Activated naive CD8-positive, alpha-beta T cell (primary cell): Measurements from ENCODE around the gene TP73.

Source experiments
- H3K27ac Mint-ChIP-seq: one replicate; pipeline ENCODE4 v1.8.0; 2021; ENCODE audit warnings: mixed read lengths
- H3K27me3 Mint-ChIP-seq: one replicate; pipeline ENCODE4 v1.8.0; 2021; ENCODE audit warnings: mixed read lengths
- H3K36me3 Mint-ChIP-seq: one replicate; pipeline ENCODE4 v1.8.0; 2021; ENCODE audit warnings: mixed read lengths
- H3K4me1 Mint-ChIP-seq: one replicate; pipeline ENCODE4 v1.8.0; 2021; ENCODE audit warnings: low read depth, mixed read lengths
- H3K4me3 Mint-ChIP-seq: one replicate; pipeline ENCODE4 v1.8.0; 2021; ENCODE audit warnings: mild to moderate bottlenecking, mixed read lengths
- H3K9me3 Mint-ChIP-seq: one replicate; pipeline ENCODE4 v1.8.0; 2021; ENCODE audit warnings: low read depth, mixed read lengths

Gene TP73

GRCh38 chr1:3690282-3691065, 38.2 kb downstream of the TP73 start:
- no peak overlapping the region for H3K27ac Mint-ChIP-seq
- no peaks in the 10 kb centered on the region for H3K9me3 Mint-ChIP-seq
- H3K4me3 Mint-ChIP-seq = no peak overlapping the region
- no peaks in the 10 kb centered on the region for H3K4me1 Mint-ChIP-seq
- H3K36me3 Mint-ChIP-seq = no peaks in the 10 kb centered on the region
- no peaks in the 10 kb centered on the region for H3K27me3 Mint-ChIP-seq

DNA sequence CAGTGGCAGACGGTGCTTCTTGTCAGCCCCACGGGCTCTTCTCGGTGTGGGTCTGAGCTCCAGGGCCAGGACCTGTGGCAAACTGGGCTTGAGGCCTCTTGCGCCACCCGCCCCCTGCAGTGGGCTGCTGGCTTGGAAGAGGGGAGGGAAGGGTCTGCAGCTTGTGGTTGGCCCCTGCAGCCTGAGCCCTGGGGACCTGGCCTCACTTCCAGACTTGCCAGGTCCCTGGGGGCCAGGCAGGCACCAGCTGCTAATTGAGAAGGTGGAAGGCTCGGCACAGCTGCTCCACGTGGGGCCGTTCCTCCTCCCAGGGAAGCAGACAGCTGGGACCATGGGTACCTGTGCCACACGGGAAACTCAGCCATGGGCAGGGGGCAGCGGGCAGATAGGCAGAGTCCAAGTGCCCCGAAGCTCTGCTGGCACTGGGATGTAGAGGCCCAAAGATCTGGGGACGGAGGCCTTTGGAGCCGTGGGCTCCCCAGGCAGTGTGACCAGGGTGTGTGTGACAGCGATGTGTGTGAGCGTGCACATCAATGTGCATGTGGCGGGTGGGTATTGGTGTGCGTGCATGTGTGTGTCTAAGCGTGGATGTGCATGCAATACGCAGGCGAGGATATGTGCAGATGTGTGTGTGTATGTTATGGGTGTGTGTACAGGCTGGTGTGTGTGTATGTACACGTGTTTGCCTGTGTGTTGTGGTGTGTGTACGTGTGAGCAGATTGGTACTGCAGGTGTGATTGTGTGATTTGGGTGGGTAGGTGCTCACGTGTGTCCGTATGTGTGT, 39.3 kb downstream of the TP73 start:
- H3K27ac Mint-ChIP-seq = no peak overlapping the region
- no peak overlapping the region for H3K4me3 Mint-ChIP-seq
- no peaks in the 10 kb centered on the region for H3K36me3 Mint-ChIP-seq

GRCh38 chr1:3692598-3692997, 40.3 kb downstream of the TP73 start:
- Mint-ChIP-seq H3K27me3 (no peaks in the 10 kb centered on the region), H3K36me3 (no peaks in the 10 kb centered on the region), H3K9me3 (no peaks in the 10 kb centered on the region), H3K4me1 (no peaks in the 10 kb centered on the region), H3K4me3 (no peak overlapping the region), H3K27ac (no peak overlapping the region)

More for the DNA sequence above, 39.3 kb downstream of the TP73 start:
- no peaks in the 10 kb centered on the region for H3K9me3 Mint-ChIP-seq
- H3K4me1 Mint-ChIP-seq = no peaks in the 10 kb centered on the region
- no peaks in the 10 kb centered on the region for H3K27me3 Mint-ChIP-seq

DNA sequence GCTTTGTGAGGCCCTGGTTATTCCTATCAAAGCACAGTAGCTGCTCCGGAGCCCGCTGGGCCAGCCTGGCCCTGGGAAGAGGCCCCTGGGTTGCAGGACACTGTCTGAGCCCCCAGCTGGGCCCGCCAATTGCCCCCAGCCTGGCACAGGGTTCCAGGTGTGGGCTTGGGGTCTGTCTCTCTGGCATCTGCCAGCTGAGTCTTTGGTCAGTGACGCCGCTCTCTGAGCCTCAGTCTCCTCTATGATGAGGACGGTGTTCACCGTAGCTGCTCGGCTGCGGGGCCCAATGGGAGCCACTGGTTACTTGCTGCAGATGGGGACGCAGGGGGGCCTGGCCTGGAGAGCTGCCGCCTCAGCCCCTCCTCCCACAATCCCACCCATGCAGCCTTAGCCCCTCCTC, 41.0 kb downstream of the TP73 start:
- no peaks in the 10 kb centered on the region for H3K36me3 Mint-ChIP-seq
- H3K27ac Mint-ChIP-seq = no peak overlapping the region
- no peaks in the 10 kb centered on the region for H3K9me3 Mint-ChIP-seq
- H3K27me3 Mint-ChIP-seq = peaks cover 2% of the 10 kb centered on the region
- H3K4me3 Mint-ChIP-seq = no peak overlapping the region
- no peaks in the 10 kb centered on the region for H3K4me1 Mint-ChIP-seq

DNA sequence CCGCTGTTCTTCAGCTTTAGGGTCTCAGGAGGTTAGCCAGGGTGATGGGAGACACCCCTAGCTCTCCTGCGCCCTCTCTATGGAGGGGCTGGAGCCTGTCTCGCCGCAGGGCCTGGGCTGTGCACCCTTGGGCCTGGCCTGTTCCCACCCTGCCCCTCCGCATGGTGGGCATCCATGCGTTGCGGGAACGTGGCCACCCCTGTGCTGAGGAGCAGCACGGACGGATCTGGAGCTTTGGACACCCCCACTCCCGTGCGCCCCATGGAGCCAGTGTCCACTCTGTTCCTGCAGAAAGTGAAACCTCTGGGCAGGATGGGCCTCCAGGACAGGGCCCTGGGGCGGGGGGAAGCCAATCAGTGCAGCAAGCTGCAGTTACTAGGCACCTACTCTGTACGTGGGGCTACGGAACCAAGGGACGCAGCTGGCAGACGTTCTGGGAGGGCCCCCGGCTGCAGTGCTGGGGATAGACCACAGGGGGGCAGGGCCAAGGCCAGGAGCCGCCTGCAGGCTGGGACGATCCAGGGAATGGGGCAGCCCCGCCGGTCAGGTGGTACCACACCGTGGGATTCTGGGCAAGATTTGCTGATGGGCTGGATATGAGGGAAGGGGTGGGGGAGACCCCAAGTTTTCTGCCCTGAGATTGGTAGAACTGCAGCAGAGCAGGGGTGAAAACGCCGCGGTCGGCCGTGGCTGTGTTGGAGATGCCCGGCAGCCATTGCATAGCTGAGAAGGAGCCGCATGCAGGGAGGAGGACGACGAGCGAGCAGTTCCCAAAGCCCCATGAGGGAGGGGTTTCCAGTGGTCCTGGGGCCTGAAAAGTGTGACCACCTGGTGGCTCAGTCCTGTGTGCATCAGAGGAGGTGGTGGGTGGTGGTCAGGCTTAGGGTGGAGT, 43.3 kb downstream of the TP73 start:
- no peaks in the 10 kb centered on the region for H3K36me3 Mint-ChIP-seq
- H3K27me3 Mint-ChIP-seq = peaks cover 3% of the 10 kb centered on the region
- no peak overlapping the region for H3K4me3 Mint-ChIP-seq
- H3K9me3 Mint-ChIP-seq = no peaks in the 10 kb centered on the region
- H3K27ac Mint-ChIP-seq = no peak overlapping the region
- H3K4me1 Mint-ChIP-seq = no peaks in the 10 kb centered on the region

GRCh38 chr1:3696689-3697088, 44.4 kb downstream of the TP73 start:
- H3K9me3 Mint-ChIP-seq = no peaks in the 10 kb centered on the region
- no peak overlapping the region for H3K4me3 Mint-ChIP-seq
- H3K27me3 Mint-ChIP-seq = peaks cover 3% of the 10 kb centered on the region
- no peak overlapping the region for H3K27ac Mint-ChIP-seq
- no peaks in the 10 kb centered on the region for H3K4me1 Mint-ChIP-seq
- no peaks in the 10 kb centered on the region for H3K36me3 Mint-ChIP-seq

DNA sequence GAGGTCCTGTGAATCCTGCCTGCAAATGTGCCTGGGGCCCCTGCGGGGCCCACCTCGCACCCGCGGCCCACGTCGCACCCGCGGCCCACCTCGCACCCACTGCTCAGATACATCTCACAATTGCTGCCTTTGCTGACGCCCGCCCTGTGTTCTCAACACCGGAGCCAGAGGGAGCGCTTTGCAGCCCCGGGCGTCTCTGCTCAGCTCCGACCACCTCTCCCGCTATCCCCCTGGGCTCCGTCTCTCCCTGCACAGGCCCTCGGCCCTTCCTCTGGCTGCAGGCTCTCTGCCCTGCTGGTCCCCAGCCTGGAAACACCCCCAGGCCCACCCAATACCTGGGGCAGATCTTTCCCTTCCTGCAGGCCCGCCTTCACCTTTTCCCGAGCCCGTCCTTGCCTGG, 44.8 kb downstream of the TP73 start:
- H3K27ac Mint-ChIP-seq = no peak overlapping the region
- no peaks in the 10 kb centered on the region for H3K36me3 Mint-ChIP-seq
- H3K27me3 Mint-ChIP-seq = peaks cover 3% of the 10 kb centered on the region
- H3K4me1 Mint-ChIP-seq = no peaks in the 10 kb centered on the region
- H3K9me3 Mint-ChIP-seq = no peaks in the 10 kb centered on the region
- H3K4me3 Mint-ChIP-seq = no peak overlapping the region

- peaks cover 3% of the 10 kb centered on the region for H3K27me3 Mint-ChIP-seq
- no peak overlapping the region for H3K27ac Mint-ChIP-seq
- H3K36me3 Mint-ChIP-seq = no peaks in the 10 kb centered on the region
- H3K4me1 Mint-ChIP-seq = no peaks in the 10 kb centered on the region
- no peaks in the 10 kb centered on the region for H3K9me3 Mint-ChIP-seq
- no peak overlapping the region for H3K4me3 Mint-ChIP-seq
Observed at GRCh38 chr1:3697810-3698209, 45.5 kb downstream of the TP73 start.

DNA sequence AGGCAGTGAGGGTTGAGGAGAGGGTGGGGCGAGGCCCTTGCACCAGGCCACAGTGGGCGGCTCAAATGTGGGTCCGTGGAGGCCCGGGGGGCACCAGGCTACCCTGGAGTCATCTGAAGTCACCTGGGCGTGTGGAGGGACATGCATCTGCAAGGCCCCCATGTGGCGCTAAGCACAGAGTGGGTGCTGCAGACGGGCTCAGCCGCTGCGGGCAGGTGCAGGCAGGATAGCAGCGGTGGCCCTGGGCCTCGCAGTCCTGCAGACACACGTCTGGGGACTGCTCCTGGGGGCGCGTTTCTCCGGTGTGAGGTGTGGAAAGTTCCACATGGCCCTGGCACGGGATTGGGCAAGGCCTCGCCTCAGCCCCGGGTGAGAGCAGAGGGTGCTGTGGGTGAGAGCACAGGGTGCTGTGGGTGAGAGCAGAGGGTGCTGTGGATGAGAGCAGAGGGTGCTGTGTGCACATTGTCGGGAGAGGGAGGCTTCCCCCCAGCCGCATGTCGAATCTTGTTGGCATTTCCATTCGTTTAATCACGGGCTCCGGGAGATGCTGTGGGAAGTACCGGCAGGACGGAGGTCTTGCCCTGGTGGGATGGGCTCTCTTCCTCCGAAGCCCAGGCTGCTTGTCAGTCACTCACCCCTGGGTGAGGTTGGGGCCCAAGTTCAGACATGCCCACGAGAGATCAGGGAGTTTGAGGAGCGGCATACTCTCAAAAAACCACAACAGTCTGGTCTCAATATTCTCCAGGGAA, 46.5 kb downstream of the TP73 start:
- Mint-ChIP-seq H3K27ac (no peak overlapping the region), H3K27me3 (peaks cover 3% of the 10 kb centered on the region)

GRCh38 chr1:3699596-3699995, 47.3 kb downstream of the TP73 start:
- no peak overlapping the region for H3K27ac Mint-ChIP-seq
- H3K36me3 Mint-ChIP-seq = no peaks in the 10 kb centered on the region
- H3K4me1 Mint-ChIP-seq = peaks cover 4% of the 10 kb centered on the region
- no peaks in the 10 kb centered on the region for H3K9me3 Mint-ChIP-seq
- H3K4me3 Mint-ChIP-seq = no peak overlapping the region
- peaks cover 5% of the 10 kb centered on the region for H3K27me3 Mint-ChIP-seq

More for the DNA sequence above, 46.5 kb downstream of the TP73 start:
- no peaks in the 10 kb centered on the region for H3K4me1 Mint-ChIP-seq
- no peaks in the 10 kb centered on the region for H3K36me3 Mint-ChIP-seq
- H3K4me3 Mint-ChIP-seq = no peak overlapping the region
- H3K9me3 Mint-ChIP-seq = no peaks in the 10 kb centered on the region

- H3K27me3 Mint-ChIP-seq = peaks cover 5% of the 10 kb centered on the region
- no peak overlapping the region for H3K27ac Mint-ChIP-seq
- H3K36me3 Mint-ChIP-seq = no peaks in the 10 kb centered on the region
- peaks cover 4% of the 10 kb centered on the region for H3K4me1 Mint-ChIP-seq
- no peaks in the 10 kb centered on the region for H3K9me3 Mint-ChIP-seq
- no peak overlapping the region for H3K4me3 Mint-ChIP-seq
Observed at GRCh38 chr1:3700631-3701030, 48.3 kb downstream of the TP73 start.

DNA sequence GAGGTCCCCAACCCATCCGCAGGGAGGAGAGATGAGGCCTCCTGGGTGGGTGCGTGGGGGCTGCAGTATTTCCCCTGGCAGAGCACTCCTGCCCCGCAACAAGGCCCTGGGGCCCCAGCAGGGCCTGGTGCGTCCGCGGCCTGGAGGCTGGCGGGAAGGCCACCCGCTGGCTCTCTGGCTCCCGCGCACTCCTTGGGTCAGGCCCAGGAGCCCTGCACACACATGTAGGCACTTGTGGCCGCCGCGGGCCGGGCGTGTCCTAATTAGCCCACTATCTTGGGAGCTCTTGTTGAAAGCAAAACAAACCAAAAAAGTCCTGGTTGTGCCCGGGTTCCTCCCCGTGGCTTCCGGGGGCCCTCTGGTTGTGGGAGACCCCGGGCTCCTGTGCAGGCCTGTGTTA, 50.2 kb downstream of the TP73 start:
- Mint-ChIP-seq H3K4me3 (no peak overlapping the region), H3K4me1 (peaks cover 4% of the 10 kb centered on the region), H3K9me3 (no peaks in the 10 kb centered on the region), H3K36me3 (no peaks in the 10 kb centered on the region), H3K27me3 (peaks cover 6% of the 10 kb centered on the region), H3K27ac (no peak overlapping the region)

DNA sequence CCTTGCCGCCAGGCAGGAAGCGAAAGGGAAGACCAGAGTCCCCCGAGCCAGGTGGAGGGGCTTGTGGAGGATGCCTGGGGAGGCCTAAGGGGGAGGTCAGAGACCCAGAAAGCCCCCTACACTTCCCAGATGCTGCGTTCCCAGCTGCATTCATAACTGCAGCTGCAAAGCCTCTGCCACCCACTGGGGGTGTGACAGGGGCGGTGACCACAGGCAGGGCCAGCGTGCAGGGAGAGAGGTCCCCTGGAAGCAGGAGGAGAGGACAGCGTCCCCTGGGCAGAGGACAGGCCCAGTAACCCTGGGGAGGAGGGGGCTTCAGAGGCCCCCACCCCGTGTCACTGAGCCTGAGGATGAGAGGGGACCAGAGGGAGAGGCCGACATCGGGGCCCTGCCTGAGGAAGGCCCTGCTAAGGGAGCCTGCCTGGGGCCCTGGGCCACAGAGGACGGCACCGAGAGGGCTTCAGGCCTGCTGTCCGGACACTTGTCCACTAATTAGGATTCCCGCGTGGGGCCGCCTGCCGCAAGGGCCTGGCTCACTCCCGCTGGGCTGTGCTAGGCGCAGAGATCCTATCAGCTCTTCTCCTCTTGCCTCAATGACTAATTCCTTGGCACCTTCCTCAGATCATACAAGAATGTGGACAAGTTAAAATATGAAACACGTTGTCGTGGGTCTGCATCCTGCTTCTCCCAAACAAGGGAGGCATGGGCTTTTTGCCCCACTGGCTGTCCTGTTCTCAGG, 50.8 kb downstream of the TP73 start:
- H3K4me3 Mint-ChIP-seq = no peak overlapping the region
- H3K9me3 Mint-ChIP-seq = no peaks in the 10 kb centered on the region
- peaks cover 4% of the 10 kb centered on the region for H3K4me1 Mint-ChIP-seq
- peaks cover 4% of the 10 kb centered on the region for H3K27me3 Mint-ChIP-seq
- H3K36me3 Mint-ChIP-seq = no peaks in the 10 kb centered on the region
- H3K27ac Mint-ChIP-seq = no peak overlapping the region
